Mesenteric fat pad (tissue), 1 donor: ENCODE measurements around the gene IGFBP3. TPM values are rescaled to one million over a fixed set of nuclear protein-coding genes. Genes with fewer than 3 reads are reported as not detected.

ENCODE experiments used
- DNase-seq: peaks from one replicate; pipeline ENCODE4 v3.0.0-alpha.2; 2020; ENCODE audit warnings: low spot score
- total RNA-seq: library from RNA; stranded (reverse); fragmentation: NEBNext Ultra II Directional; extraction: Animal tissue kit (Norgen Biotek cat#: 25700); gene quantifications from one replicate; pipeline ENCODE4 v1.2.1, GENCODE V29; 2021
- donor health status: DM: yes; HTN: yes; CAD: no.

Gene IGFBP3
- total RNA-seq, 1 donor from 2014 or later: 223 TPM

DNA sequence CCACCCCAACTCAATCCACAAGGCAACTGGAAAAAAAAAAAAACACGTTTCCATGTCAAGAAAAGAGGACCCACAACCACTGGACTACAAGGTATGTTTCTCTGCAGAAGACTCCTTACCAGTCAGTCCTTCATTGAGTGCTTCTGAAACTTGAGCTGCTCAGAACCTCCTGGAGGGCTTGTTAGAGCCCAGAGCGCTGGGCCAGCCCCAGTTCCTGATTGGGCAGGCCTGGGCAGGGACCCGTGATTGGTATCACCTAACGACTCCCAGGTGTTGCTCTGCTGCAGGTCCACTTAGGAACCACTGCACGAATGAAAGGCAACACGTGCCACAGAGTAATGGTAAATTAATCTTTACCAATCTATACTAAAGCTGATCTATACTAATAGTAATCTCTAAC lies 47.7 kb downstream of the IGFBP3 start:
- DNase-seq: no peak

DNA sequence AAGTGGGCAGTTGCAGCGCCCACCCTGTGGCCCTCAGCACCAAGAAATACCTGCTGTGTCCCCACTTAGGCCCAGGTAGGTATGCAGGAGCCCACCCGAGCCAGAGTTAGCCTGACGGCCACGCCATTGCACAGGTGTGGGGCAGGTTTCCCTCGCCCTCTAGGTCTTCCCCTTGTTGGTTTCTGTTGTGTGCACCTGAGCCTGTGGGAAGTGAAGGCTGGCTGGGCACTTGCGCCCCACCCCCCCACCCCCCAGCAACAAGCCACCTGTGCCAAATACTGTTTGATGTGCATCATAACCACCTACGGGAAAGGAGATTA lies 48.1 kb downstream of the IGFBP3 start, which contains the start of gene CCDC201:
TSS of gene CCDC201 (minus strand) at position 48 of the 320 bp plus-strand sequence. CDS start 75 bp downstream, outside the sequence.
- DNase-seq: no peak

DNA sequence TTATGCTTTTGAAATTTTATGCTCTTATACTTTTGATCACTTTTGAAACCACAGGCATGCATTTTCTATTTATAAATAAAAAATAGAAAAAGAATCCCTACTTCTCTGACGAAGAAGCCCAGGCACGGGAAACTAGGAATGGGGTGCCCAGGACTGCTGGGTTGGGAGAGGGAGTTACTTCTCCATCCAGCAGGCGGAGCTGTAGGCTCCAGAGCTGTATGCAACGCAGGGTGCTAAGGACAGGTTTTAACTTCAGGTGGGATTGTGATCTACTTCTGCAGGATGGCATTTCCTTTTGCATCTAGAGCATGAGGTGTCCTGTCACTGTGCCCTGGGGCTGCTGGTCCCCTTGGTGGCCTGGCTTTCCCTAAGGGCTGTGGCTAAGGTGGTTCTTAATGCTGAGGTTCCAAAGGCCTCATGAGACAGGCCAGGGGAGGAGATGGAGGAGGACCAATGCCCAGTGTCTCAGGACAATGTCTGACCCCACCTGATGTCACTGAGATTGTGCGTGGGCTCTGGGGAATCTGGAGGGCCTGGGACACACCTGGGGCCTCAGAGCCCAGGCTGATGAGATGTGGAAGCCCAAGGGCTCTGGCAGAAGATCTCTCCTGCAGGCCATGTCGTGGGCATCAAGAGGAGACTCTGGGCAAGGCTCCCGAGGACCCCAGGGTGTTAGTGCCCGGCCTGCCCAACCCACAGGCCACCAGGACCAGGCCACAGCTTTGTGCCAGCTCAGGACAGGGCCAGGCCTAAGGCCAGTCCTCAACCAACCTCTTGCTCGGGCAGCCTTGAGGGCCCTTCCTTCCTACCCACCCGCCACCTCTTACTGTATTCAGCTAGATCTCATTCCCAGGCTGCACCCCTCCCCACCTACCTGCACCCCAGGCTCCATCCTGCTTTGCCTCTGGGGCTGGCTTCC lies 48.7 kb downstream of the IGFBP3 start:
- DNase-seq: no peak

DNA sequence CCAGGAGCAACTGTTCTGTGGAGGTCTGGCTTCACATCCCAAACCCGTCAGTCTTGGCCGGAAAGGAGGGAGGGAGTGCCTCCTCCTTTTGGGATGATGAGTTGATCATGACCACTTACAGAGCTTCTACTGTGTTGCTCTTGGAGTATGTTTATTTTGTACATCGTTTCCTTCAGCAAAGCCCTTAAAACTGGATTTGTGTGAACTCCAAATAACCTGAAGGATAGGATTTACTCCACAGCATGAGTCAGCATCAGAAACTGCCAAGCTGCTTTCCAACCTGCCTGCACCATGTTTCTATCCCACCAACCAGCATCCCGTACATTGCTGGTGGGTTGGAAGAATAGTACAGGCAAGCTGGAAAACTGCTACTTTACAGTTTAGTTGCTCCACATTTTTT lies 51.6 kb downstream of the IGFBP3 start:
- no peak for DNase-seq

DNA sequence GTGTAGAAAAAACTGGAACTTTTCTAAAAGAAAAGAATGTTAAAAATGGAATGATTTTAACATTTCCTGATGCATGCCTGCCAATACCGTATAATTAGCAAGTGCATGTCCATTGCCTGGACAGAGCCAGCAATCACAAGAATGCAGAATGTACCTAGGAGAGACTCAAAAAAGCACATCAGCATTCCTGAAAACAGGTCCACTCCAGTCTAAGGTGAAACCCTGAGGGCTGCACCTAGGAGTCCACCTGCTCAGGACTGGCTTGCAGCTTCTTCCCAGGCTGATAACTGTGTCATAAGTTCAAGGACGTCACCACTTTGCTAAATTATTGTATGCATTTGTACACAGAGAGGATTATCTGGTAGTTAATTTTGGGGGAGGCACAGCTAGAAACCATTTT lies 53.6 kb downstream of the IGFBP3 start:
- no peak for DNase-seq

DNA sequence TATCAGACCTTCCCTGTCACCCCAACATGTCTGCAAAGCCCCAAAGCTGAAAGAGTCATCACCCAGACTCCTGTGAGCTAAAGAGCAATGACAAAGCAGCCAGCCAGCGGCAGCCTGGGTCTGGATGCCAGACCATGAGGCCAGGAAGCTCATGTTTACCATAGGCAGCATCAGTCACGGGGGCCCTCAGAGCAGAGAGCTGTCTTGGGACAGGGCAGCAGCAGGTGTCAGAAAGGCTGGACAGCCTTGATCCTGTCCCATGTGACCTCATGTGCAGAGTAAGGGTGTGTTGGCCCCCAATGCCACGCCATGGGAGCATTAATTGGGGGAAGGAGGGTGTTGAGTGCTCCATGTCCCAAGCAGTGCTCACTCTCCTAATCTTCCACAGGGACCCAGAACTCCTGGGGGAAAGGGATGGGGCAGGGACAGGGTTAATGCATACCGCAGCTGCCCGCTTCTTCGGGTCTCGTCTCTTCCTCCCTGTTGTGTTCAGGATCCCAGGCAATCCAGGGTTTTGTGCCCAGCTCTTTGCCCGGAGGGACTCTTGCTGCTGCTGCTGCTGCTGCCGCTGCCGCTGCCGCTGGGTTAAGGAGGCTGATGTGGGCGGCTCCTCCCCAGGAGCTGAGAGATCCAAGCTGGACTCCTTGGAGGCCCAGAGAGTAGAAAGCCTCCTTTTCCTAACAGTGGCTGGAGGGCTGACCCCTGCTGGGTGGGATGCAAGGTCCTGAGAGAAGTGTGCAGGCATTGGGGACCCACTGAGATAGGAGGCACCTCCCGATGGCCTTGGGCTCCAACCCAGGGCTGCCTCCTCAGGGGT lies 55.3 kb downstream of the IGFBP3 start:
- DNase-seq: no peak

DNA sequence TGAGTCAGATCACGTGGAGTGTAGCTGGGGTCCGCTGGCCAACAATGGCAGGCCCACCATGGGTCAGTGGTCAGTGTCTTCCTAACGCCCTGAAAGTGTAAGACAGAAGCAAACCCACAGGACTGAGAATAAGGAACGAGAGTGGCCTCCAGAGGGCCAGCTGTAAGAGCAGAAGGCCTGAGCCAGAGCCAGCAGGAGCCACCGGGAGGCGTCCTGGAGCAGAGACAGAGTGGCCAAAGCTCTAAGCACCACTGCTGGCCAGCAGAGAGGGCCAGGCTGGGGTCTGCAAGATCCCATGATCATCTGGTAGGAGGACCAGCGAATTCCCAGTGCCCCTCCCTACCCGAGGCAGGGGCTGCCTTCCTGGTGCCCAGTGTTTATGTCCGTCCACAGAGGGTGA lies 57.4 kb downstream of the IGFBP3 start:
- no peak for DNase-seq

Other genes with a start within 250 kb of the IGFBP3 start
- not detected for gene CCDC201, start 48.2 kb downstream of the IGFBP3 start, total RNA-seq
- gene IGFBP1, start 32.8 kb downstream of the IGFBP3 start, total RNA-seq: not detected